UCSD-AML1 (cell line): ENCODE results near the gene KEL.
A peak's percentile ranks its signal among the peaks of the same experiment; 100 is the strongest.
"Not testable (repeated sequence)": the region's sequence is repeated elsewhere in the genome, so short reads cannot be mapped to it uniquely, and the experiment has no call there.

ENCODE experiments used
- DNase-seq: peaks from one replicate; lab custom pipeline; 2025; ENCODE audit not compliant: unreplicated experiment; lab: John Stamatoyannopoulos, UW

KEL gene, protein sequence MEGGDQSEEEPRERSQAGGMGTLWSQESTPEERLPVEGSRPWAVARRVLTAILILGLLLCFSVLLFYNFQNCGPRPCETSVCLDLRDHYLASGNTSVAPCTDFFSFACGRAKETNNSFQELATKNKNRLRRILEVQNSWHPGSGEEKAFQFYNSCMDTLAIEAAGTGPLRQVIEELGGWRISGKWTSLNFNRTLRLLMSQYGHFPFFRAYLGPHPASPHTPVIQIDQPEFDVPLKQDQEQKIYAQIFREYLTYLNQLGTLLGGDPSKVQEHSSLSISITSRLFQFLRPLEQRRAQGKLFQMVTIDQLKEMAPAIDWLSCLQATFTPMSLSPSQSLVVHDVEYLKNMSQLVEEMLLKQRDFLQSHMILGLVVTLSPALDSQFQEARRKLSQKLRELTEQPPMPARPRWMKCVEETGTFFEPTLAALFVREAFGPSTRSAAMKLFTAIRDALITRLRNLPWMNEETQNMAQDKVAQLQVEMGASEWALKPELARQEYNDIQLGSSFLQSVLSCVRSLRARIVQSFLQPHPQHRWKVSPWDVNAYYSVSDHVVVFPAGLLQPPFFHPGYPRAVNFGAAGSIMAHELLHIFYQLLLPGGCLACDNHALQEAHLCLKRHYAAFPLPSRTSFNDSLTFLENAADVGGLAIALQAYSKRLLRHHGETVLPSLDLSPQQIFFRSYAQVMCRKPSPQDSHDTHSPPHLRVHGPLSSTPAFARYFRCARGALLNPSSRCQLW

GRCh38 chr7:142961973-142962926 lies at the start of gene KEL:
Gene KEL, minus strand, starts transcription at chr7:142962363. Its CDS starts 157 bp downstream, at chr7:142962206.
- DNase-seq, result no peak

DNA sequence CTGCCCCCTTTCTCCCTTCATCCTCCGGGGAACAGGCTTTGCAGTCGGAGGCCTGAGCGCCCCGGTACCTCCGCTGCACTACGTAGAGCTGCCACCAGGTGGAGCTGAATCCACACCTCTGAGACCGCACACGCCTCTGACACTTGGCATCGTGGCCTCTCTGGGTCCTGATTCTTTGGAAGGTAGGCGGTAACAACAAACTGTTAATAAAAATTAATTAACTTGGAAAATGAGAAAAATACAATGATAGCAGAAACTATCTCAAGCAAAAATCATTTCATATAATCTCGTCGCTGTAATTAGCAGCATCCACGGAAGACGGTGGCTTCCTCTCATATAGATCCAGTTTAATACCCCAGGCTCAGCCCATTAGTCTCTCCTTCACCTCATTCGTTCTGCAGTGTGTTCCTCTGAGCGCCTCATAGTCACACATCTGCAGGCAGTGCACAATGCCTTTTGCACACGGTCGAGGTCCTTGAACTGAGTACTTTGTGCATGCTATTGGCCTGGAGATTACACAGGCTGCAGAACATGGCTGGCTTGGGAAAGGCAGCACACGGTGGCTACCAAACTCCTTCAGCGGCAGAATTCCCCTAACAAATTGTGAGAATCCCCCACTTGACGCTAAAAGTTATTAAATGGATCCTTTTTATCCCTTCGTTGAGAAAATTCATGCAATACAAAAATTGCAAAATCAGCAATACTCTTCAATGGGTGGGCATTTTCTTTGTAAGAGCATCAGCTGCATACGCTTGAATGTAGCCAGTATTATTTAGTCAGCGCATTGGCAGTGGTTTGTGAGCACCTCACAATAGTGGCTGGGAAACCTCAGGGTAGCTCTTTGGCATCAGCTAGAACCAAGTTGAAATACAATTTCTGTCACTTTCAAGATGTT lies 46.1 kb upstream of the KEL start:
- DNase-seq, result peak; percentile 62

DNA sequence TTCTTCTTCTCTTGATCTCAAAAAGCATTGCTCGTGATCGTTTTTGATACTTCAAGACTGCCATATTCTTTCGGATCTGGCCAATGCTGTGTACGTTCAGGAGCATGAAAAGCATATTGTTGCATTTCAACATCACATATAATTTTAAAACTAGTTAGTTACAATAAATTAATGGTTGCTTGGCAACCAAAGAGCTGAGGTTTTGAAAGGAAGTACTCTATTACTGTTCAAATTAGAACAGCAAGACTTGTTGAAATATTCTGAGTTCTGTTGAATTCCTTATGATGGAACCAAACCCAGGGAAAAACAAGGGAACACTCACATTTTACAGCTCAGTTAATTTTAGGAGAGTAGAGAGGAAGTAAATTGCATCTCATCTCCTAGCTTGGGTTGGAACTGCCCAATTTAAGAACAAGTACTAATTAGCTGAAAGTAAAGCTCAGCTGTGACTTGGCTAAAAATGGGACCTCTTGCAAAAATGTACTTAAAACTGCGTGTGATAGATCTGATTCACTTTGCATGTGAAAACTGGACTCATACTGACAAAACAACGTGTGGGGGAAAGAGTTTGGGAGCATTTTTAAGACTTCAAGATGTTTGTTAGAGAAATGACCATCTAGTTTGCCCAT lies 43.6 kb upstream of the KEL start:
- DNase-seq, result no peak

DNA sequence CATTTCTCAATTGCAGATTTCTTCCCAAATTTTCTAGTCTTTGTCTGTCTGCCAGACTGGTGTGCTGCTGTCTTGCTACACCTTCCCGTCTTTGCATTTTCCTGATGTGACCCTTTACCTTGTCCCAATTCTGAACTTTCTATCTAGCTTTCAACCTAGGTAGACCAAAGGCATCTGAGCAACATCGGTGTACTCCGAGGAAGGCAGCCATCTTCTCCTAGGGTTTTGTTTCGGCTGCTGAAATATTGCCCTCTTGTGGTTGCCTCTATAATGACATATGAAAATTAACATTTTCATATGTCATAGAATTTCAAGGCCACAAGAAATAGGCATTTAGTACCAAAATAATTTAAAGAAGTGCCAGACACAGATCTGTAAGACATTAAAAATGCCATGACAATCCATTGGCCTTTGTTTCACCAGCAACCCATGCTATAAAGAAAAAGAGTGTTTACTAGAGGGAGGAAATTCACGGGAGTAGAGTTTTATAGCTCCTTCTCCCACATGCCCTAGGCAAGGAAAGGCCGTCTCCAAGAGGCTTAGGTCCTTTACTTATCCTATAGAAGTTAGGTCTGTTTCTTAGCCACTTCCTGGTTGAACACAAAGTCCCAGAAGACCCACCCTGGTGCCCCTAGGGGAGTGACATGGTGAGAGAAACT lies 41.4 kb upstream of the KEL start:
- DNase-seq, result no peak

- DNase-seq, result no peak
Measured at GRCh38 chr7:143002898-143003297, 40.7 kb upstream of the KEL start.

DNA sequence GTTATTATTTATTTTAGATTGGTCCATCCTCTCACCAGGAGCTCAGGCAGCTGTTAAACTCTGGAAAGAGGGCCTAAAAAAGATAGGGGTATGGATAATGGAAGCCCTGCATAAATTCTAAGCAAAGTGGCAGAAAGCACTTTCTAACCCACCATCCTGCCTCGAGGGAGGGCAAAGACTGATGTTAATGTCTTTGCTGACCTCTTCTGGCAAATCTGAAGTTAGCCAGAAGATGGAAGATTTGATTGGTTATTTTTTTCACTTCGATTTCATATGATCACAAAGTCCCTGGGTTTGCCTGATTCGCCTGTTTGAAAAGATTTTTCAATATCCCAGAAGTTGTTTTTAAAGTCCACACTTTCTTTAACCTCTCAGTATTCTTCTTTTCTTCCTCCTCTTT lies 39.9 kb upstream of the KEL start:
- DNase-seq, result no peak

- DNase-seq, result no peak
Measured at GRCh38 chr7:143000648-143001047, 38.5 kb upstream of the KEL start.

- DNase-seq, result no peak
Measured at GRCh38 chr7:142999793-143000192, 37.6 kb upstream of the KEL start.

GRCh38 chr7:142998966-142999365 lies 36.8 kb upstream of the KEL start:
- DNase-seq, result no peak

DNA sequence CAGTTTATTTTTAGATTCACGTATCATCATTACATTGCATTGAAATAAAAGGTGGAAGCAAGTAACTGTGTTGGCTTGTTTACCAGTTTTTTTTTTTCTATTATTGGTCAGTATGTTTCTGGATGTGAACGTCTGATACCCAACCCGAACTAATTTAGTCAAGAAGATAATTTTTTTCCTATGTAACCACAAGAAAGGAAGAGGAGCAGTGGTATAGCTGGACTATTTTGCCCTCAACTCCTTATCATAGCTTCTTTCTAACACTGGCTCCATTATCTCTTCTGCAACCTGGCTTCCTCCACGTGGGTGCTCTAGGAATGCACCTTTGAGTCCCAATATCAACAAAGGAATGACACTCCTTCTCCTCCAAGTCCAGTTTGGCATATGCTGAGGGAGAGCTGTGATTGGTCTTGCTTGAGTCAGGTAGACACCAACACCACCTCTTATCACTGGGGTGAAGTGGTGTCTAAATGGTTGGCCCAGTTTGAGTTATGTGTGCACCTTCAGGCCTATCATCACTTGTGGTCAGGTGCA lies 35.4 kb upstream of the KEL start:
- DNase-seq, result no peak

DNA sequence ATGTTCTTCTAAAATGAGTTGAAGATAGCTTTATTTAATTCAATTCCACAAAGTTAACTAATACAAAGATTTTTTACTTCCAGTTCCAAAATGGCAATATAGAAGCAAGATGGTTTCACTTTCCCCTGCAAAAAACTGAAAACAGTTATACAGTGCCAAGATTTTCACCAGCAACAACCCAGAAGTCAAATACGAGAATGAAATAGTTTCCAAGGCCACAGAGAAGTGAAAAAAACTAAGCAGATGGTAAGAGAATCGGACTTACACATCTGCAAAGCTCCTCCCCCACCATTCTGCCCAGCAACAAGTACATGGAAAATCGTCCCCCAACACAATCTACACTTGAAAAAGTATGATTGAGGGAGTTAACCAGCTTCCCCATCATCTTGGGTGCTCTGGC lies 30.3 kb upstream of the KEL start:
- DNase-seq, result no peak

- no peak for DNase-seq
Measured at GRCh38 chr7:142984297-142984696, 22.1 kb upstream of the KEL start.

DNA sequence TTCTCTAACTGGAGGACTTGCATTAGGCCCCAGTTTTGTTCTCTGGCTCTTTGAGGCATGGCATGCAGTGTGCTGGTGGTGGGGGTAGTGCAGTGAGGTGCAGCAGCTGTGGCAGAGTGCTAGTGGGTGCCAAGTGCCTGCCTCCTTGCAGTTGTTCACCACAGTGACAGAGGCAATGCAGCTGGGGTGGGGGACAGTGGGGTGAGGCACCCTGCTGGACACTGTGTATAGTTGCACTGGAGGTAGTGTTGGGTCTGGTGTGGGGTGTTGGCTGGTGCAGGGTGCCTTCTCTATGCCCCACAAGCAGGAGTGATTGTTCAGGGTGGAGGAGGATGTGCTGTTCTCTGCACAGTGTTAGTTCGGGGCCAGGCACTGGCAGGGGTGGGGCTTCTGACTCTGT lies 21.7 kb upstream of the KEL start:
- DNase-seq, result no peak

GRCh38 chr7:142978402-142978801 lies 16.2 kb upstream of the KEL start:
- DNase-seq, result not testable (repeated sequence)

GRCh38 chr7:142974626-142975025 lies 12.5 kb upstream of the KEL start:
- DNase-seq, result no peak

- DNase-seq, result no peak
Measured at GRCh38 chr7:142969183-142969582, 7.0 kb upstream of the KEL start.

GRCh38 chr7:142968229-142968628 lies 6.1 kb upstream of the KEL start:
- DNase-seq, result no peak

GRCh38 chr7:142964502-142965246 lies 2.5 kb upstream of the KEL start:
- DNase-seq, result no peak
